Amniotic epithelial cell (primary cell): ENCODE measurements around the gene KLHL17.
"Not testable (repeated sequence)": the region's sequence is repeated elsewhere in the genome, so short reads cannot be mapped to it uniquely, and the experiment has no call there.

Source experiments
- DNase-seq: peaks from one replicate; pipeline ENCODE4 v3.0.0-alpha.2; 2010; ENCODE audit warnings: low read depth

KLHL17 gene

DNA sequence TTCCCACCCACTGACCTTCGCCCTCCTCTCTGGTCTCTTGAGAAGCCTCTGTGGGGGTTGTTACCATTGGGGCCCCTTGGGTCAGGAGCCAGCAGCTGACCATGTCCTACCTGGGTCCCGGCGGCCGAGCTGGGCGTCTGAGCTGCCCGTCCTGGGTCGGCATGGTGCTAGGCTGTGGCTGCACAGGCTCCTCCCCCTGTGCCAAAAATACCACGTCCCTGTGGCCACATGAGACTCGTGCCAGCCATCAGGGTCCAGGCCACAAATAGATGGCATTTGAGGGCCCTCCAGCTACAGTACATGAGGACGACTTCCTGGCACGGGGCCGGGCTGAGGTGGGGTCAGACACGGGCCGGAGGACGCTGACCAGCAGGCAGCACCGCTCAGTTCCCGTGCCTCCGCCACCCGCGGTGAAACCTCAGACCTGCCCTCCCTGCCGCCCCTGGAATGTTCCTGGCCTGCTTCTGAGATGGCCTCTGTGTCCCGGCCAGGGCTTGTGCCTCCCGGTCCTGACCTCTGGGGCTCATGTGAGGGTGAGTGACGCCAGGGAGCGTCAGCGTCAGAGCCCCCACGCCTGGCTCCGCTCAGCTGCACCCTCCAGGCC, 21.7 kb downstream of the KLHL17 start, which contains the start of gene PERM1:
TSS of gene PERM1 (minus strand) at position 139 of the 604 bp plus-strand sequence. CDS start 1,064 bp downstream, outside the sequence.
- no peak for DNase-seq

DNA sequence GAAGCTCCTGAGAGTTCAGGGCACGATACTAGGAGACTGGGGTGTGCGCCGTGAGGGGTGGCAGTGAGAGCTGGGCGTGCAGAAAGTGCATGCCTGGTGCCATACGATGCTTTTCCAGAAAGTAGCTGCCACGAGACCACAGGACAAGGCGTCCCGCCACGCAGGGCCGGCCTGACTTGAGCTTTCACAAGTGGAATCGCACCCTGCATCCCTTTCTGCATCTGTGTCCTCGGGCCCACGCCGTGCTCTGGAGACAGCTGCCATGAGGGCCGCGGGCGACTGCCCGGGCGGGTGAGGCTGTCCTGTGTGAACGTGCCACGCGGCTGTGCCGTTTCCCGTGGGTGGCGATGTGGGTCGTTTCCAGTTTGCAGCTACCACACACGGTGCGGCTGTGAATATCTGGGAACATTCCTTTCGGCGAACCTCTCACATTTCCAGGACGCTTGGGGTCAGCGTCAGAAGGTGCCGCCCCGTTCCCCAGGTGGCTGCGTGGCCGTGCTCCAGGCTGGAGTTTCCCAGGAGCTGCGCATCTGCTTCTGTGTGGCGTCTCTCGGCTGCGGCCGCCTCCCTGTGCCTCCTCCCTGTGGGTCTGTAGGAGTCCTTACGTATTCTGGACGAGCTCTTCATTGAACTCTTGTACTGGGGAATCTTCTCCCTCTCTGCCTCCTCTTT, 22.5 kb downstream of the KLHL17 start:
- no peak for DNase-seq

DNA sequence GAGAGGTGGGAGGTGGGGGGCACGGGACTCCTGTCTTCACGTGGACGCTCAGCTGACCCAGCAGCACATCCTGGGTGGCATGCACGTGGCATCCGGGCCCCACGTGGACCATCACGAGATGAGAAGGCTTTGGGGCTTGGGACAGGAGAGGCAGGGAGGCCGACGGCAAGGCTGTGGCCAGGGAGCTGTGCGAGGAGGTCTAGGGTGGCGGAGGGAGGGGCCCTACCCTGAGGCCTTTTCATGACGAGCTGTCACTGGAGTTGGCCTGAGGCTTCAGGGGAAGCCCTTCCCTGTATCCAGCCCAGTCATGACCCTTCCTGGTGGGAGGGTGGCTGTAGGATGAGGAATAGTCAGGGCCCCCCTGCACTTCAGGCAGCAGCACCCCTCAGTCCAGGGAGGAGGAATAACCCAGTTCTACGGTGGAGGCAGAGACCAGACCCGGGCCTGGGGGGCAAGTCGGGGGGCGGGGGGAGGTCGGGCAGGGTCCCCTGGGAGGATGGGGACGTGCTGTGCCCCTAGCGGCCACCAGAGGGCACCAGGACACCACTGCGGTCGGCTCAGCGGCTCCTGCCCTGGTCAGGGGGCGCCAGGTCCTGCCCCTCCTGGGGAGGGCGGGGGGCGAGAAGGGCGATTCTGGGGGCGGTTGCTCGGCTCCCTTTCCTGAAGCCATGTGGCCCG, 23.6 kb downstream of the KLHL17 start:
- DNase-seq = no peak

GRCh38 chr1:984476-984814, 24.1 kb downstream of the KLHL17 start:
- no peak for DNase-seq

DNA sequence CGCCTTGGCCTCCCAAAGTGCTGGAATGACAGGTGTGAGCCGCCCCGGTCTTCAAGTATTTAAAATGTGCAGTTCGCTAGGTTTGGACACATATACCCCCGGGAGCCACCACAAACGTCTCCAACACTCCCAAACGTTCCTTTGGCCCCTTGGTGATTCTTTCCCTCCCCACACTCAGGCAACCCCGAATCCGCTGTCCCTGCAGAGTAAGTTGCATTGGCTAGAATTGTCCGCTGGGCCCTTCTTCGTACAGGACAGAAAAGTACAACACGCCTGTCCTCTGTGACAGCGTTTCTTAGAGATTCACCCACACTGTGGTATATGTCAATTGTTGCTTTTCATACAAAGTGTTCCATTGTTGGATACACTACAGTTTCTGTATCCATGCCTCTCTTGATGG, 24.7 kb downstream of the KLHL17 start:
- no peak for DNase-seq

GRCh38 chr1:988061-988460, 27.7 kb downstream of the KLHL17 start:
- DNase-seq = not testable (repeated sequence)

DNA sequence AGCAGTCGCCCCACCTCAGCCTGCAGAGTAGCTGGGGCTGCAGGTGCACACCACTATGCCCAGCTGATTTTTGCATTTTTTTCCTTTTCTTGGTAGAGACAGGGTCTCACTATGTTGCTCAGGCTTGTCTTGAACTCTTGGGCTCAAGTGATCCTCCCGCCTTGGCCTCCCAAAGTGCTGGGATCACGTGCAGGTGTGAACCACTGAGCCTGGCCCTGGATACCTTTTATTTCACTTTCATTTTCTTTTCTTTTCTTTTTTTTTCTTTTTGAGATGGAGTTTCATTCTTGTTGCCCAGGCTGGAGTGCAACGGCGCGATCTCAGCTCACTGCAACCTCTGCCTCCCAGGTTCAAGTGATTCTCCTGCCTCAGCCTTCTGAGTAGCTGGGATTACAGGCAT, 30.9 kb downstream of the KLHL17 start:
- not testable (repeated sequence) for DNase-seq

GRCh38 chr1:991895-992294, 31.5 kb downstream of the KLHL17 start:
- DNase-seq = no peak

- DNase-seq = no peak
Measured at GRCh38 chr1:992362-992761, 32.0 kb downstream of the KLHL17 start.

DNA sequence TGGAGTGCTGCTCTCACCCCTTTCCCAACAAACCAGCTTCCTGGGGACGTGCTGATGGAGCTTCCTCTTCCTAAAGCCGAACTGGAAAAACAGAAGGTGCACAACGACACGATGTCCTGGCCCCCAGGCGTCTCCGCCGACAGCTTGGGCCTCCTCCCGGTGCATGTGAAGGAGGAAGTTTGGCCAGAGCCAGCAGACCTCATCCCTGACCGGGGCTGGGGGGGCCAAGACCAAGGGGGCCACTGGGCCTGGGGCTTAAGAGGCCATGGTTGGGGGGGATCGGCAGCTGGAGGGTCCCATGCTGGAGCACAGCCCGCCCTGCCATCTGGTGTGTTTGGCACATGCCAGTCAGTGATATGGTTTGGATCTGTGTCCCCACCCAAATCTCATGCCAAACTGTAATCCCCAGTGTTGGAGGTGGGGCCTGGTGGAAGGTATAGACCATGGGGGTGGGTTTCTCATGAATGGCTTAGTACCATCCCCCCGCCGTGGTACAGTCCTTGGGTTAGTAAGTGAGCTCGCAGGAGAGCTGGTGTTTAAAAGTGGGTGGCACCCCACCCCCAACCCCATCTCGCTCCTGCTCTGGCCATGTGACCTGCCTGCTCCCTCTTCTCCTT, 33.1 kb downstream of the KLHL17 start:
- DNase-seq = no peak

GRCh38 chr1:994546-994945, 34.2 kb downstream of the KLHL17 start:
- DNase-seq = not testable (repeated sequence)

DNA sequence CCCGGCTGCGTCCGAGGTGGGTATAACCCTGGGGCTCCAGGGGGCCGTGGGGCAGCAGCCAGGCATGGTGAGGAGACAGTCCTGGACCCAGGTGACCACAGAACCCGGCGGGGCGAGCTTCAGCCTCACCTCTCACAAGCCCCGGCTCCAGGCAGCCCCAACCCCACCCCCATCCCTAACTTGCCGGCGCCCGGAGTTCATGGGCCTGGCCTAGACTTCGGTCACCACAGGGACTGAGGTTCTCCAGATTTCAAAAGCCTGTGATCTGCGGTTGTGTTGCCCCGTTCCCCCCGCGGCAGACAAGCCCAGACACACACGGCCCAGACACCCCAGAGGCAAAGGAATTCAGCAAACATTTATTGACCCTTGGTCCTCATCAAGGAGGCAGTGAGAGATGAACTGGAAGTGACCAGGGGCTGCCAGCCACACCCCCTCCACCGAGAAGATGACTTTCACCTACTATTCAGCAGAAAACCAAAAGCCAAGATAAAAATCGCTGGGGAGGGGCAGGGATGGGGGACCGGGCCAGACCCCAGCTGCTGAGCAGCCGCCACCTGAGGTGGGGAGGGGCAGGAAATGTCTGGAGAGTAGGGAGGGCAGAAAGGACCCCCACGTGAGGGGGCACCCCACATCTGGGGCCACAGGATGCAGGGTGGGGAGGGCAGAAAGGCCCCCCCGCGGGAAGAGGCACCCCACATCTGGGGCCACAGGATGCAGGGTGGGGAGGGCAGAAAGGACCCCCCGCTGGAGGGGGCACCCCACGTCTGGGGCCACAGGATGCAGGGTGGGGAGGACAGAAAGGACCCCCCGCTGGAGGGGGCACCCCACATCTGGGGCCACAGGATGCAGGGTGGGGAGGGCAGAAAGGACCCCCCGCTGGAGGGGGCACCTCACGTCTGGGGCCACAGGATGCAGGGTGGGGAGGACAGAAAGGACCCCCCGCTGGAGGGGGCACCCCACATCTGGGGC, 35.6 kb downstream of the KLHL17 start:
- no peak for DNase-seq

GRCh38 chr1:996851-997712, 36.7 kb downstream of the KLHL17 start:
- DNase-seq = no peak

GRCh38 chr1:997713-997992, 37.3 kb downstream of the KLHL17 start:
- DNase-seq = no peak

GRCh38 chr1:997993-998744, 37.8 kb downstream of the KLHL17 start:
- DNase-seq = no peak

DNA sequence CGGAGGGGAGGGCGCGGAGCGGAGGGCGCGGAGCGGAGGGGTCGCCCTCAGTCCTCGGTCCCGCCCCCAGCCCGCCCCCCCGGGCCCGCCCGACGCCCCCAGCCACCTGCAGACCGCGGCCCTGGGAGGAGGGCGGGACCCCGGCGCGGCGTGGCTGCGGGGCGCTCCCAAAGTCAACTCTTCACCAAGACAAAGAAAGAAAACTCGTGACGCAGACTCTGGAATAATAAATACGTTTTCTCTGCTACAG, 38.3 kb downstream of the KLHL17 start:
- no peak for DNase-seq

- DNase-seq = no peak
Measured at GRCh38 chr1:998995-999724, 38.8 kb downstream of the KLHL17 start.

DNA sequence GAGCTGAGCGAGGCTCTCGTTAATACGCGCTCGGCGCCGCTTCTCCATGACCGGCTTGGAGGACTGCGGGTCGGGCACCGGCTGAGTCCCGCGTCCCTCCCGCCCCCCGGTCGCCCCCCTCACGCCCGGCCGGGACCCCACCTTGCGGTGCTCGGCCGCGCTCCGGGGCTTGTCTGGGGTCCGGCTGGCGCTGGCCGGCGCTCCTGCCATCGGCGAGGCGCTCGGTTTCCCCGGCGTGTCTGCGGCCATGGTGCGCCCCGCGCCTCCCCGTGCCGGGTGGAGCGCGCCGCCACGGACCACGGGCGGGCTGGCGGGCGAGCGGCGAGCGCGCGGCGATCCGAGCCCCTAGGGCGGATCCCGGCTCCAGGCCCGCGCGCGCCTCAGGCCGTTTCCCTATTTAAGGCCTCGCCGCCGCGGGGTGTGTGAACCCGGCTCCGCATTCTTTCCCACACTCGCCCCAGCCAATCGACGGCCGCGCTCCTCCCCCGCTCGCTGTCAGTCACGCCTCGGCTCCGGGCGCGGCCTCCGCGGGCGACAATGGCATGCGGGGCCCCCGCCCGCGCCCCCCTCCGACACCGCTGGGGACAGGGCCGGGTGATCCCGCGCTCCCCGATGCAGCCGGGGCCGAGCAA, 39.5 kb downstream of the KLHL17 start, which contains the start of gene HES4:
TSS of gene HES4 (minus strand) at position 373 of the 632 bp plus-strand sequence. CDS start at position 249, 124 bp downstream.
- DNase-seq = peak; percentile 87

GRCh38 chr1:1000357-1001056, 40.1 kb downstream of the KLHL17 start:
- peak; percentile 72 for DNase-seq
